Activated CD8-positive, alpha-beta memory T cell treated with anti-CD3 and anti-CD28 coated beads, Interleukin-2, amount 50 U/mL, for 48 hours (primary cell): ENCODE data around the gene CAMK4.

Source experiments
- DNase-seq: peaks from one replicate; pipeline ENCODE4 v3.0.0-alpha.2; 2020

CAMK4 gene

GRCh38 chr5:111447099-111447498, 222.9 kb downstream of the CAMK4 start:
- no peak for DNase-seq

GRCh38 chr5:111447822-111448221, 223.6 kb downstream of the CAMK4 start:
- no peak for DNase-seq

- no peak for DNase-seq
Observed at GRCh38 chr5:111453295-111453694, 229.1 kb downstream of the CAMK4 start.

GRCh38 chr5:111453747-111454146, 229.6 kb downstream of the CAMK4 start:
- no peak for DNase-seq

- DNase-seq = no peak
Observed at GRCh38 chr5:111454198-111454622, 230.0 kb downstream of the CAMK4 start.

- DNase-seq = no peak
Observed at GRCh38 chr5:111454776-111455175, 230.6 kb downstream of the CAMK4 start.

- no peak for DNase-seq
Observed at GRCh38 chr5:111461255-111461671, 237.1 kb downstream of the CAMK4 start.

GRCh38 chr5:111461934-111462333, 237.8 kb downstream of the CAMK4 start:
- DNase-seq = no peak

GRCh38 chr5:111463311-111463710, 239.1 kb downstream of the CAMK4 start:
- DNase-seq = no peak

- no peak for DNase-seq
Observed at GRCh38 chr5:111469293-111469896, 245.2 kb downstream of the CAMK4 start.

GRCh38 chr5:111469903-111470302, 245.7 kb downstream of the CAMK4 start:
- DNase-seq = no peak

- no peak for DNase-seq
Observed at GRCh38 chr5:111472096-111472495, 247.9 kb downstream of the CAMK4 start.

- no peak for DNase-seq
Observed at GRCh38 chr5:111472579-111472978, 248.4 kb downstream of the CAMK4 start.

GRCh38 chr5:111478266-111478665, 254.1 kb downstream of the CAMK4 start:
- DNase-seq = no peak

- DNase-seq = no peak
Observed at GRCh38 chr5:111478898-111479297, 254.7 kb downstream of the CAMK4 start.

- no peak for DNase-seq
Observed at GRCh38 chr5:111480346-111480745, 256.2 kb downstream of the CAMK4 start.

GRCh38 chr5:111486055-111486454, 261.9 kb downstream of the CAMK4 start:
- no peak for DNase-seq

GRCh38 chr5:111486926-111487325, 262.7 kb downstream of the CAMK4 start:
- no peak for DNase-seq

- DNase-seq = no peak
Observed at GRCh38 chr5:111488353-111488752, 264.2 kb downstream of the CAMK4 start.

GRCh38 chr5:111493031-111493430, 268.8 kb downstream of the CAMK4 start:
- DNase-seq = no peak

GRCh38 chr5:111494355-111494999, 270.3 kb downstream of the CAMK4 start:
- DNase-seq = no peak

GRCh38 chr5:111495159-111495558, 271.0 kb downstream of the CAMK4 start:
- no peak for DNase-seq

- no peak for DNase-seq
Observed at GRCh38 chr5:111498346-111498745, 274.2 kb downstream of the CAMK4 start.

GRCh38 chr5:111502956-111503355, 278.8 kb downstream of the CAMK4 start:
- no peak for DNase-seq

GRCh38 chr5:111505096-111505495, 280.9 kb downstream of the CAMK4 start:
- no peak for DNase-seq
